Activated CD4-positive, alpha-beta T cell treated with anti-CD3 and anti-CD28 coated beads for 24 hours (primary cell): ENCODE results near the gene TMEM72.
A peak's percentile ranks its signal among the peaks of the same experiment; 100 is the strongest.

Experiments
- DNase-seq, 2 donors: peaks; one replicate each; pipeline ENCODE4 v3.0.0-alpha.2; 2020; ENCODE audit warnings: low read depth in 2 of 2

The TMEM72 gene

DNA sequence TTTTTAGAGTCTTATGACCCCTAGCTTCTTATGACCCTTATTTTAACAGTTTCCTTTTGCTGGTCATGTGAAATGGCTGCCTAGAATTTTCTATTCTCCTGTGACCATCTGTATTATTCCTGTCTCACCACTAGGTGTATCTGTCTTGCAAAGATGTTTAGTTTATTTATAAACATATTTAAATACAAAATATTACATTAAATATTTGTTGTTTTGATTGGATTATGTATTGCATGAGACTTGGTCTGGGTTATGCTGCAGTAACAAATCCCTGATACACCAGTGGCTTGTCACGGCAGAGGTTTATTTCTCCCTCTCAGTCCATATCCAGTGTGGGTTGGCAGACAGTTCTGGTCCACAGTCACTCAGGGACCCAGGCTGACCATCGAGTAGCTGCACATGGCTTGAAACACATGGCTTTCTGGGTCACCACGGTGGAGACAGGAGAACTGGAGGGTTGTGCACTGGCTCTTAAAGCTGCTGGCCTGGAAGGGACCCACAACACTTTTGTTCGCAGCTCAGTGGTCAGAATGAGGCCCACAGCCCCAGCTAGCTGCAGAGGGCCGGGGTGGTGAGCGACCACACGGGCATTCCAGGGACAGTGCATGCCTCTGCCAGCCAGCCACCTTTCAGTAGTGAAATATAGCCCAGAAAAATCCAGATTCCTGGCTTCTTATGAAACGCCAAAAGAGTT, 55.8 kb downstream of the TMEM72 start:
- DNase-seq, result no peak

DNA sequence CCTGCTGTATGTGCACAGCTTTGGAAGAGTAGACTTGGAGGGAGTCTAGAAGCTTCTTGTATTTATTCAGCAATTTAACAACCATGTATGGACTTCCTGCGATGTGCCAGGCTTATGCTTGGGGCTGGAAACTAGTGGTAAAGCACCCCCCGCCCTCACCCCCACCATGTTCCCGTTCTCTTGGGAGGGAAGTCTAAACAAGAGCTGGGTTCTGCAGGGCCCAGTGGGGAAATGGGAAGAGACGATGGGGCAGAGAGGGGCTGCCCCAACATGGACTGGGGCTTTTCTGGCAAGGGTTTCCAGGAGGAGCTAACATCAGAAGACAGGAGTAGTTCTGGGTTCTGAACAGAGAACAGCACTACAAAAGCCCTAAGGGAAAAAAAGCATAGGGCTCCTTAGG, 56.5 kb downstream of the TMEM72 start:
- DNase-seq, result no peak

DNA sequence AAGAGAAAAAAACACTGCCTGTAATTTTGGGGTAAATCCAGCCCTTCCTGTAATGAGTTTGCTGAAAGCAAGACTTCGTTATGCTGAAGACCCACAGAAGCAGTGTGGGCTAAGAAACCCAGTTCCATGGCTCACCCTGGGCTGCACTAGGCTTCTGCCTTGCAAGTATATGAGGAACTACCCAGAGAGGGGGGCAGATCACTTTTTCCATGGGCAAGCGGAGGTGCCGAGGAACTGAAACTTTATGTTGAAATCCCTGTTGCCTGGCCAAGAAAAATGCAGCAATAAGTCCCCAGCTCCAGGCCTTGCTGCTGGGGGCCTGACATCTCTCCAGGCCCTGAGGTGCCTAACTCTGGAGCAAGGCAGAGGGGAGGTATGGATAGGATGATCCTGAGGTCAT, 57.0 kb downstream of the TMEM72 start:
- no peak for DNase-seq

DNA sequence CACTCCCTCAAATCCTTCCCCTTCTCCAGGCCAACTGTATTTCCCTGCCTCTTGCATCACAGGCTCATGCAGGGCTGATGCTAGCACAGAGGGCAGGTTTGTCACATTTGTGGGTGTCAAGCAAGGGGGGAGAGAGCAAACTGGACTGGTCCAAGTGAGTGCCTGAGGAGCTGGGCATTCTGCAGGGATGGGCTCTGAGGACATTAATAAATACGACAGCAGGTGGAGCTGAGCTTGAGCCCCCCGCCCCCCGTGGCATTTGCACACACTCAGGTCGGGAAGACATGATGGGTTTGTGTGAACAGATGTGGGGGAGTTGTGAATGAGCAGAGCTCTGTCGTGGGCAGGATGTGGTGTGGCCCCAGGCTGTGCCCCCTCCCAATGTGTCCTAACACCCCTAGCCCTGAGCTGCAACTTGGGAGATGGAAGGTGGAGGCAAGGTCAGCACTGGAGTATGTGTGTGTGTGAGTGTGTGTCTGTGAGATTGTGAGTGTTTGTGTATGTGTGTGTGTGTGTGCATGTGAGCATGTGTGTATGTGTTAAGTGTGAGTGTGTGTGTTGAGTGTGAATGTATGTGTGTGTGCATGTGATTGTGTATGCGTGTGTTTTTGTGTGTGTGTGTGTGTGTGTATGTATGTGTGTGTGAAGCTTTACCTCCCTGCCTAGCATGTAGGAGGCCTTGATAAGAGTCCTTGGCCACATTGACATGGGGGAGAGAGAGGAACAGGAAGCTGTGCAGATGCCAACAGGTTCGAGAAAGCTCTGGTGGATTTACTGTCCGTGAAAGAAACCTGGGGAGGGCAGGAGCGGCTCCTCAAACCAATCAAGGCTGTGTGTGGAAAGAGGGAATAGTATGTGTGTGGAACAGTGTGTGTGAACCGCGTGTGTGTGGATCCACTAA, 57.6 kb downstream of the TMEM72 start:
- no peak for DNase-seq

DNA sequence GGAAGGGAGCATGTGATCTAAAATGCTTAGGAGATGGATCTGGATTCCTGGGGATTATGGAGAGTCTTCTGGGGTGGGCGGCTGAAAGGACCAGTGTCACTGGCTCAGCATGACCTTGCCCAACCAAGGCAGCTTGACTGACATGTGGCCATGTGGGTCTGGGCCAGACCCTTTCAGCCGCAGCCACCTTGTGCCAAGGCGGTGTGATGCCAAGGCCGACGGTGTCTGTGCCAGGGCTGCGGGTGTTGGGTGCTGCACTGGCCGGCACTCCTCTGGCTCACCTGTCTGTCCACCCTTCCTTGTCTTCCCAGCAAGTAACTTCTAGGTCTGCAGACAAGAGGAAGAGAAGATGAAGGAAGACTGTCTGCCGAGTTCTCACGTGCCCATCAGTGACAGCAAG, 58.7 kb downstream of the TMEM72 start:
- no peak for DNase-seq

DNA sequence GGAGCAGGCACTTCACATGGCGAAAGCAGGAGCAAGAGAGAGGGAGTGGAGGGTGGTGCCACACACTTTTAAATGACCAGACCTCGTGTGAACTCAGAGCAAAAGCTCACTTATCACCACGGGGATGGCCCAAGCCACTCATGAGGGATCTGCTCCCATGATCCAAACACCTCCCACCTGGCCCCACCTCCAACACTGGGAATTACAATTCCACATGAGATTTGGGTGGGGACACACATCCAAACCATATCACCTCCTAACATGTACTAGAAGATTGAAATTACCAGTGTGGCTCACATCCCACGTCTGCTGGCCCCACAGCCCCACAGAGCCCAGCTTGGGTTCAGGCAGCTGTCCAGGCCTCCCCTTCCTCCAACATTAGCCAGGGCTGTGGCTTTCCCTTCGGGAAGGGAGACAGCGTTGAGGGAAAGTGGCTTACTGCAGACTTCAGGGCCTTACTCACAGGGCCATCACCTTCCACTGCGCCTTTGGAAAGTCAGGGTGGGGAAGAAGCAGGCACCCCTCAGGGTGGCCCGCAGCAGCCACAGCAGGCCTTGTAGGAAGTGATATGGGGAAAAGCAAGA, 59.8 kb downstream of the TMEM72 start:
- DNase-seq, result no peak

DNA sequence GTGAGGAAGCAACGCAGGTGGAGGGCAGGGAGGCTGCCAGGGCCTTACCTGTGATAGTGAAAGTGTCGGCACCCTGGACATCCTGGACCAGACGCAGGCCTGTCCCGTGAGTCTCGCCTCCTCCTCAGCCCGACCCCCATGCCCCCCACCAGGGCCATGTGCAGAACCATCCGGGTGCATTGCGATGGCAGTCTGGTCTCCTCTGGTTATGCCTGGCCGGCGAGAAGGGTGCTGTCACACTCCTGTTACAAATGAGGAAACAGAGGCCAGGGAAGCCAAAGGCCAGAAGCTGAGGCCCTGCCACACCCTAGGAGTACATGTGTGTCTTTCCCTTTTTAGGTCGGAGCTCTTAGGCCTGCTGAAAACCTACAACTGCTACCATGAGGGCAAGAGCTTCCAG, 60.3 kb downstream of the TMEM72 start:
- DNase-seq, result no peak

DNA sequence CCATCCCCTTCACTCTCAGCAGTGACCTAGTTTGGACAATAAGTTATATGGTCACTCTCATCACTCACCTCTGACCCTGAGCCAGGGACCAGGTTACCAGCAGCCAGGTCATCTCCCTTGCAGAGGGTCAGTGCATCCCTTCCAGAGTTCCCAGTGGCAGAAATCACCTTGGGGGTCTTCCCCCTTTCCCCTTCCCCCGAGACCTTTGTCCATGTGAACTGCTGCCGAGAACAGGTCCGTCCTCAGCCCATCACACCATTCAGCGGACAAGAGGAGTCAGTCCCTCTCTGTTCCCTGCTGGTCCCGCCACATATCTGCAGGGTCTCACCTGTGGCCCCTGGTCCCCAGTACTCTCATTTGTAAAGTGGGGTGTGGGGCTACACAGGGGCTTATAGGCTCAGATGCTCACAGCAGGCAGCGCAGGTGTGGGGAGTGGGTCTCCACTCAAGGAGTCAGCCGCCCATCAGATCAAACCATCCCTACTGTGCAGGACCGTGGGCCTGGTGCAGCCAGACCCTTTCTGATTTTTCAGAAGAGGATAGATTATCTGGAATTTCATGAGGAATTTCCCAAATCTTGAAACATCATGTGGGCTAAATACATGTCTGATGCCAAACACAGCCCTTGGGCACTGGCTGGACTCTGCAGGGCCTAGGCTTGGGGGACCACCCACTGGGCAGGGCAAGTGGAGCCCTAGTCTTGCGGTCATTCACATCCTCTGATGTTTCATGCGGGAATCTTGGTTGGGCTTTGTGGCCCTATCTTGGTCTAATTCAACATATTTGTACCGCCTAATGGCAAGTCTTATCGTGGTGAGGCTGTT, 61.0 kb downstream of the TMEM72 start:
- no peak for DNase-seq

DNA sequence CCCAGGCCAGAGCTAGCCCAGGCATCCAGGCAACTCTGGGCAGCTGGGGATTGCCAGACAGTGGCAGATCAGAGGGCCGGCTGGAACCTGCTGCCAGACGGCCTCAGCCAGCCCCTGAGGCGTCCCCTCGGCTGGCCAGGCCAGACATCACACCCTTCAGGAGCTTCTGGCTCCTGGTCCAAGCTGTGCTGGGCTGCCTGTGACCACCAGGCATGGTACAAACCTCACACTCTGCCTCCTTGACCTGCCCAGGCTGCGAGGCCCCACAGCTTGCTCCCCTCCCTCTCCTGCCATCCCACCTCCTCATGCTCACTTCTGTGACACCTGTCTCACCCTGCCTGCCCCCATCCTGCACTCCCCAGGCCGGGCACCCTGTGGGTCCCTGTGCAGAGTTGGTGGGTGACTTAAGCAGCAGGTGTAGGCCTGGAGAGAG, 61.8 kb downstream of the TMEM72 start:
- DNase-seq, result no peak

DNA sequence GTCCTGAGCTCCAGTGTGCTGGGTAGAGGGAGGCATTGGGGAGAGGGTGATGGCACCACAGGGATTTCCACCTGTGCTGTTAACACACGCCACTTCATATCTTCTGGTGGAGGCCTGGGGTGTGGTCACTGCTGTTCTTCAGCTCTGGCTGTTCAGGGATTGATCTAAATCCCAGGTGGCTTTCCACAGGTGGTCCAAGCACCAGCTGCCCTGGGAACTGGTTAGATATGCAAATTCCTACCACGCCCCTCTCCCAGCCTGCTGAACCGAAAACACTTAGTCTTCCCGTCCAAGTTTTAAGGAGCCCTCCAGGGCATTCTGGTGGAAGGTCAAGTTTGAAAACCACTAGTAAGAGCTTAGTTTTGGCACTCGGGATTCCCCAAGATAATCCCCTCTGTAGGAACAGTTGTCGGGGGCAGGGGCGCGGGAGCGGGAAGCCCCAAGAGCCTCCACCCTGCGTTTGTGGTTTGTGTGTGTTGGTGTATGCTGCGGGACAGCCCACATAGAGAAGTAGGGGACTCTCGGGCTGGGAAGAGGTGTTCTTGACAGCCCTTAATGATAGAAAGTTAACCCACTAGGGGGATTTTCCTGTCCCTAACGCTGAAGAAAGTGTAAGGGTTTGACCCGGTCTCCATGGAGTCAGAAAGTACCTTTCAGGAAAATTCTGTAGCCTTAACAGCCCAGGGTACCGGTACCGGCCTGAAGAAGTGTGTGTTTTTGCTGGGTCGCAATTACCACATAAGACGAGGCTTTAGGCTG, 62.4 kb downstream of the TMEM72 start:
- no peak for DNase-seq

DNA sequence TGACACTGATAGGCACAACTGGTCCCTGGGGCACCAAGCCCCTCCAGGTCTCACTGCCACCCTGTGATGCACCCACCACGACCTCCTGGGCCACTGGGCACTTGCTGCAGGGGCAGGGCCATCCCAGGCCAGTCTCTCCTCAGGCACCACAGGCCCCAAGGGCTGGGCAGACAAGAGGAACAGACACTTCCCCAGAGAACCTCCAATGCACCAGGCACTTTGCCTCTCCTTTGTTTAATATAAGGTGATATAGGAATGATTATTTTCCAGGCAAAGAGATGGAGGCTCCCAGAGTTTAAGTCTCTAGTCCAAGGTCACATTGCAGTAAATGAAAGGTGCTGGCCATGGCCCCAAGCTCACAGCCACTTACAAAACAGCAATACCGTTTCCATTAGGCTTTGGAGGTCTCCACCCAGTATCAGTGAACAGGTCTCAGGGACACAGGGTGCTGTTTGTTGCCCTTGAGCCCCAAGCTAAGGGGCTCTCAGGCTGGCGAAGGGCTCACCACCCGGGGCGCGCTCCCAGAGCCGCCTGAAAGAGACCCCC, 63.0 kb downstream of the TMEM72 start:
- DNase-seq, result no peak

DNA sequence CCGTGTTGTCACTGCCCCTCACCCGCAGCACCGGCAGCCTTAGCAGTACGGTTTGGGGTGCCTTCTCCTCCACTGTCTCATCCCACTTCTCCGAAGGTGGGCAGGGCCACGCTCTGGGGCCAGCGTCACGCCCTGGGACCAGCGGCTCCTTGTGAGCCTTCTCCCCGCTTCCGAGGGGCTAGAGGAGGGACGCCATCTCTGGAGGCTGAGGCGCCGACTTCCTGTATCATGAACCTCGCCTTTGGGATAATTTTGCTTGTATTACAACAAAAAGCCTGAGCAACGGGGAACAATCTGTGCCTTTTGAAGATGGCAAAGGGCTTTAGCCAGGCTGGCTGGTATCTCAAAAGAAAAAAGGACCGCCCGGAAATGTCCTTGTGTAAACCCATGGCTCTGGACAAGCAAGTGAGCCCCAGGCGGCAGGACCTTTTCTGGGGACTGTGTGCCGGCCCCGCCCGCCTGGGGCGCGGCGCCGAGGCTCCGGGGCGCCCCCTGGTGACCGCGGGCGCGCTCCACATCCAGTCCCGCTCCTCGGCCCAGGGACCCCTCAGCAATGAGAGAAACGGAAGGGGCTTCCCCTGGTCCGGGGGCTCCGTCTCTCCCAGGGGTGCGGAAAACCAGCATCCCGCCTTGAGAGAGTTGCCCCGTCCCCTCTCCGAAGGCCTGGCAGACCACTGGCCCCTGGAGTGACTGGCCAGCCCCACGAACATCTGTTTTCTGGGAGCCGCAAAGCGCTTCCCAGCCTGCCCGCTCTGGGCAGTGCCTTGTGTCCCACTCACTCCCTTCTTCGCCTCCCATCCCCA, 63.7 kb downstream of the TMEM72 start:
- DNase-seq, result peak; percentile 45 to 53

DNA sequence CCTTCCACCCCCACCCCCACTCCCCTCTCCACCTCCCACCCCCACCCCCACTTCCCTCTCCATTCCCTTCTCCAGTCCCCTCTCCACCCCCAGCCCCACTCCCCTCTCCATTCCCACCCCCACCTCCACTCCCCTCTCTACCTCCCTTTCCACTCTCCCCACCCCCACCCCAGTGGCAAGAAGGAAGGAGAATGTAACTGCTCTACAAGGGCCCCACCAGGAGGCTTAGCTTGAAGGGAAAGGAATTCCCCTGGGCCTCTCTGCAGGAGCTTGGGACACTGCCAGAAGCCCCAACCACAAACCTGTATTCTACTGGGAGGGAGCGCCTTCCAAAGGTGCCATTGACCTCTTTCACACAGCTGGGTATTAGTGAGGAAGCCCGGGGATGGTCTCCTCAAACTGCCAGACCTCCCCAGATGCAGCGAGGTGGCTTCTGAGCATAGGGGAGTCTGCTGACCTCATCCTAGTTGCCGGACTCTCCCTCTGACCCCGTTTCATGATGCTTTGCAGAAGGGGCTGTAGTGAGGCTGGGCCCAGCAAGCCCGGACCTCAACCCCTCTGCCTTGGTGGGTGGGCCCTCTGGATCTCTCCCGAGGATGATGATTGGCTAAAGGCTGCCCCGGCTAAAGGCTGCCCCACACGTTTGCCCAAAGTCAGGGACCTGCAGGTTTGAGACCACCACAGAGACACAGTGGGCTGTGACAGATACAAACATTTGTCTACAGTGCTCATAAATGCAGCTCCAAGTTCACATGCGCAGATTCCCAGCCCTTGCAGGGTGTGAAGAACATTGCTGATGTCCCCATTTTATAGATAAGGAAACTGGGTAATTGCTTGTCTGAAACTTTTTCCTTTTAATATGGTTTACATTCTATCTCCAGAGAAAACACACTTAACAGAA, 64.5 kb downstream of the TMEM72 start:
- DNase-seq, result no peak

DNA sequence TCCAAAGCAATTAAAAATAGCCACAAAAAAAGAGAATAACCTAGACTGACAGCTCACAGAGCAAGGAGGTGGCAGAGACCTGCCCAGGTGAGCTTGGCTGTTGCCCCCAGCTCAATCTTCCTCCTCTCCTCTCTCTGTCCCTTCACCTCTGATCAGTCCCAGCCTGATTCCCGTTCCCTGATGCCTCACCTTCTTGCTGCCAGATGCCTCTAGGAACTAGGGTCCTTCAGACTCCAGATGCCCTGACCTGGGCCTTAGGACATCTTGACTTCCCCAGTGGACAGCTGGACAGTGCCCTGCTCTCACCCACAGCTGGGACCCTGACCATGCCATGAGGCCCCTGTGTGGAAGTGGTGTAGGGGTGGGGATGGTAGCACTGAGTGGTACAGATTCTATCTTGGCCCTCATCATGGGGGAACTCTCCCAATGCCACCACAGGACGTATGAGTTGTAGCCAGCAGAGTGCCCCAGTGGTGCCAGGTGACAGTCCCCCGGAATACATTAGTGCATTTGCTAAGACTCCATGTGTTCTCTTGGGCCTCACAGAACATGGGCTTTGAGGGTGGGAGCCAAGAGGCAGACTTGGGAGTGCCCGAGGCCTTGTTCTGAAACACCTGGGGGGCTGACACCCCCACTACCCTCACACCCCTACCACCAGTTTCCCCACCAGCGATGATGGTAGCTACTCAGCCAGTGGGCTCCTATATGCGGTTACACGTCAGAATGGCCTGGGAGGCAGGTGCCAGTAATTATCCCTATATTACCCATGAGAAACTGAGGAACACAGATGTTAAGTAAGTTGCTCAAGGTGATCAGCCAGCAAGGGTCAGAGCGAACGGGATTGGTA, 65.4 kb downstream of the TMEM72 start:
- no peak for DNase-seq

DNA sequence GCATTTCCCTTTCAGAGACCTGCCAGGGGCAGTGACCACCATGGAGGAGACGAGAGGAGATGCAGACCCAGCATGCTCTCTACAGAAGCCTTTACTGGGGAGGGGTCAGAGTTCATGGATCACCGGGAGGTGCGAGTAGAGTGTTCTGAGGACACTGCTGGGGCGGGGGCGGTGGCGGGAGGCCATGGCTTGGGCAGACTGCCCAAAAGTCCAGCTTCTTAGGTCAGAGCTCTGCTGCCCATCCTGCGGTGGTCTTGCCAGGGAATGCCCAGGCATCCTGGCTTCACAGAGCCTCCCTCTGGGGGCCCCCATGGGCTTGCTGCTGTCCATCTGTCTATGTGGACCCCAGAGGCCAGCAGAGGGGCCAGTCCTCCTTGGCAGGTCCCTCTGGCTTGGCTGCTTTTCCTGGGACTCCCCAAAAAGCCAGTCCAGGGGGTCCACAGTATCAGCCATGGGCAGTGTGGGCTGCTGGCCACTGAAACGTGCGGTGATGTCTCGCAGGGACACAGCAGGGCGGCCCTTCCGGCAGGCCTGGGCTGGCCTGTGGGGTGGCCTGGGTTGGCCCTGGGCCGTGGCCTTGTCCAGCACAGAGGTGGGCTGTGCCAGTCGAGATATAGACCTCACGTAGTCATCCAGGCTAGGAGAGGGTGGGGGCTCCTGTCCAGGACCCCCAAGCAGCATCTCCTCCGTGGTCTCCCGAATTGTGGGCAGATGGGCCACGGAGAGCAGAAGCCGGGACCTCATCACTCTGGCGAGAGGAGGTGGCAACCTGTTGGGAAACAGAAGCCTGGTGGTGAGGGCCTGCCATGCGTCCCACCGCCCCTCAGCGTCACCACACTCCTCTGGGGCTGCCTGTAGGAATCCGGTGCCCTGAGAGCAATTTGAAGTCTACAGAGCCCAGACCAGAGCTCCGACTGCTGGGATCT, 66.4 kb downstream of the TMEM72 start:
- no peak for DNase-seq

DNA sequence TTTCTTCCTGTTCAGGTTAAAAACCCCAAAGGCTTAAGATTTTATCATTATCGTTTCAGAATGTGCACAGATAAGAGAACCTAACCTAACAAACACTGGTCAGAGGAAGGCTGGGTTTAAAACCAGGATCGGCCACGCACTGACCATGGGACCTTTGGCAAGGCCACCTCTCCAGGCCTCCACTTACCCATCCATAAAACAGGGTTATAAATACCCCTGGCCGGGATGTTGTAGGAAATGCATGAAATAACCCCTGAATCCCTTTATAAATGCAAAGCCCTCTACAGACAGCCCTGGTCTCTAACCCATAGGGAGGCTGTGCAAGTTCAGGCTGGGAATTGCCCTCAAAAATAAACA, 67.1 kb downstream of the TMEM72 start:
- DNase-seq, result no peak
